ENCODE data around the gene CNTN6. TPM values are rescaled to one million over a fixed set of nuclear protein-coding genes. Genes with fewer than 3 reads are reported as not detected.

Gene CNTN6
- total RNA-seq, 2 donors from 2014 or later = not detected

DNA sequence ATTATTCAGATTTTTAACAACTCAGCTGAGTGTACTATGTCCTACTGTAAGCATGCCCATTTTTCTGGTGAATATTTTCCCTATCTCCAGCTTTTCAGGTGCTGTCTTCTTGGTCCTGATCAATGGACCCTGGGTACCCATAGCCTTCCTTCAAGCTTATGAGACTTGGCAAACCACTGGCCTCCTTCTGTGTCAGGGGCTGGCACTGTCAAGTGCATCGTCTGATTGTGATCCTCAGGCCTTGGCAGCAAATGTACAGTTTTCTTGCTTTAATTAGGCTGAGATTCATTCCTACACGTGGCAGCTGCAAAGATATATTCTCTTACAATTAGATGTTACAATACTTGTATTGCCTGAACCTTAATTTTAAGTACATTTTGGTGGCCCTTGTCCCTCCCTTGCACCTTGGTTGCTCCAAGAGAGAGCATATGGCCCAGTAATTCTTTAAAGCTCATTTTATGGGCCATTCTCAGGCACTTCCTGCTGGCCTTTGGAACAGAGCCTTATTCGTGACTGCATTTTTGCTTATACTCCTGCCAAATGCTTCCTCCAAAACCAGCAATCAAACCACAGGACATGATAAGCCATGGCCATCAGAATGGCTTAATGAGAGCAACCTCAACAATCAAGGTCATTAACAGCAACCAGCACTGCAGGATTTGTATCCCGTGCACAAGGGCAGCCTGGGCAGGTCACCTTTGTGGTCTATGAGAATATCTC, 179.9 kb downstream of the CNTN6 start:
- ATAC-seq (ENCODE audit: insufficient number of reproducible peaks, low FRiP score, low read depth) (no peak), DNase-seq (ENCODE audit: low spot score) (no peak)
- no peak overlapping the region for H3K4me3 ChIP-seq
- no peaks in the 10 kb centered on the region for H3K36me3 ChIP-seq
- TF ChIP-seq, protein P1, sequence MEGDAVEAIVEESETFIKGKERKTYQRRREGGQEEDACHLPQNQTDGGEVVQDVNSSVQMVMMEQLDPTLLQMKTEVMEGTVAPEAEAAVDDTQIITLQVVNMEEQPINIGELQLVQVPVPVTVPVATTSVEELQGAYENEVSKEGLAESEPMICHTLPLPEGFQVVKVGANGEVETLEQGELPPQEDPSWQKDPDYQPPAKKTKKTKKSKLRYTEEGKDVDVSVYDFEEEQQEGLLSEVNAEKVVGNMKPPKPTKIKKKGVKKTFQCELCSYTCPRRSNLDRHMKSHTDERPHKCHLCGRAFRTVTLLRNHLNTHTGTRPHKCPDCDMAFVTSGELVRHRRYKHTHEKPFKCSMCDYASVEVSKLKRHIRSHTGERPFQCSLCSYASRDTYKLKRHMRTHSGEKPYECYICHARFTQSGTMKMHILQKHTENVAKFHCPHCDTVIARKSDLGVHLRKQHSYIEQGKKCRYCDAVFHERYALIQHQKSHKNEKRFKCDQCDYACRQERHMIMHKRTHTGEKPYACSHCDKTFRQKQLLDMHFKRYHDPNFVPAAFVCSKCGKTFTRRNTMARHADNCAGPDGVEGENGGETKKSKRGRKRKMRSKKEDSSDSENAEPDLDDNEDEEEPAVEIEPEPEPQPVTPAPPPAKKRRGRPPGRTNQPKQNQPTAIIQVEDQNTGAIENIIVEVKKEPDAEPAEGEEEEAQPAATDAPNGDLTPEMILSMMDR (IDR thresholded peaks at IDR 0.05) = no peak
- no peaks in the 10 kb centered on the region for H3K27me3 ChIP-seq (replicated peaks; ENCODE audit: insufficient read depth)
- H3K9me3 ChIP-seq = no peaks in the 10 kb centered on the region
- no peak overlapping the region for H3K27ac ChIP-seq
- no peaks in the 10 kb centered on the region for H3K4me1 ChIP-seq (ENCODE audit: control insufficient read depth in 1 of 2, low read depth in 2 of 2)

DNA sequence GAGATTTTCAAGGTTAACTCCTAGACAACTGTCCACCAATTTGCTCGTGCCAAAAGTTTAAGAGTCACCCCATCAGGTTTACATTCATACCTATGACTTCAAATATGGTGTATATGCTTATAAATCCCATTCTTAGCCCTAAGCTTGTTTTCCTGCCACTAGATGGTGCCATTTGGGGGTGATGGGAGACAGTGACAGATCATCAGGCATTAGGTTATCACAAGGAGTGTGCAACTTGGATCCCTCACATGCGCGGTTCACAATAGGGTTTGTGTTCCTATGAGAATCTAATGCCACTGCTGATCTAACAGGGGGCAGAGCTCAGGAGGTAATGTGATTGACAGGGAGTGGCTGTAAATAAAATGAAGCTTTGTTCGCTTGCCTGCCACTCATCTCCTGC, 182.7 kb downstream of the CNTN6 start:
- H3K36me3 ChIP-seq = no peaks in the 10 kb centered on the region
- ATAC-seq (ENCODE audit: insufficient number of reproducible peaks, low FRiP score, low read depth) (no peak), DNase-seq (ENCODE audit: low spot score) (no peak)
- no peaks in the 10 kb centered on the region for H3K4me1 ChIP-seq (ENCODE audit: control insufficient read depth in 1 of 2, low read depth in 2 of 2)
- TF ChIP-seq, protein P1 (IDR thresholded peaks at IDR 0.05) = no peak
- H3K27me3 ChIP-seq (replicated peaks; ENCODE audit: insufficient read depth) = no peaks in the 10 kb centered on the region
- no peaks in the 10 kb centered on the region for H3K9me3 ChIP-seq
- H3K4me3 ChIP-seq = no peak overlapping the region
- H3K27ac ChIP-seq = no peak overlapping the region

DNA sequence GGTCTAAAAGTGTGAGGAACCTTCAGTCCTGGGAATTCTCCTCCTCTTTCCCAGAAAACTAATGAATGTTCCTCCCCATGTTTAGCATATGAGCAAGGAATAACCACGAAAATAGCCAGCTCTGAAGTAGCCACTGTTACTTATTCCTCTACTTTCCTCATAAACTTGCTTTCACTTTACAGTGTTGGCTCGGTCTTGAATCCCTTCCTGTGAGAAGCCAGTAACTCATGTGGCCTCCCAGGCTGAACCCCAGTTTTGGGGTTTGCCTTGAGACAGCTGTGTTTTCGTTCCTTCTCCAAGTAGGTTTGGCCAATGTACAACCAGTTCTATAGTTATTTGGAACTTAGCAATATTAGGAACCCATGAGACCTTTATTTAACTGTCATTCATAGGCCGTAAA, 195.0 kb downstream of the CNTN6 start:
- TF ChIP-seq, protein P1 (IDR thresholded peaks at IDR 0.05) = no peak
- no peak for DNase-seq (ENCODE audit: low spot score)
- Histone ChIP-seq H3K27ac (no peak overlapping the region), H3K36me3 (no peaks in the 10 kb centered on the region), H3K4me1 (ENCODE audit: control insufficient read depth in 1 of 2, low read depth in 2 of 2) (no peaks in the 10 kb centered on the region), H3K27me3 (replicated peaks; ENCODE audit: insufficient read depth) (no peaks in the 10 kb centered on the region), H3K4me3 (no peak overlapping the region), H3K9me3 (no peaks in the 10 kb centered on the region)
- ATAC-seq (ENCODE audit: insufficient number of reproducible peaks, low FRiP score, low read depth) = no peak

DNA sequence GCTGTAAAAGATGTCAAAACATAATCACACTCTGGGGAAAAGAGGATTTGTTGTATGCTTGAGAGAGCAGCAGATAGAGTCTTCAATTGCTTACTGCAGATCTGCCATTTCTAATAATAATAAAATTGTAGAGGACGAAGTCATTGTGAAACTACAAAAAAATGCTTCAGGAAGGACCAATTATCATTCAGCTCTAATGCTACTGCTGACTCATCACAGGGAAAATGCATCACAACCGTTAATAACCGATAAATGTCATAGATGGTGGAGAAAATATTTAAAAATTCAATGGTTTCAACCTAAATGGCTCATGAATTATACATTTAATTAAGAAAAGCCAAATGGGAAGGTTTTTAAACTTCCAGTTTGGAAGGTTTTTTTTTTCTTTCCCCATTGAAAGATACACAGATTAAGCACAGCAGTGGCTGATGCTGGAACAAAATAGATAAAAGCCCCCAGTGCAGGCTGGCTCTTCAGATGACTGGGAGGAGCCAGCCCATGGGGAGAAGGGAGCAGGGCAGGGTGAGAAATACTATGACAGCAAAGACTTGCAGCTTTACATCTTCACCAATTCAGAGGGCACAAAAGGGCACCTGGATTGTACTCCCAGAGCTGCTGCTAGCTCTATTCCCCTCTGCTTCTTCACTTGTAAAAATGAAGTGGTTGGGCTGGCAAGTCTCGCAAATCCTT, 196.1 kb downstream of the CNTN6 start:
- ATAC-seq (ENCODE audit: insufficient number of reproducible peaks, low FRiP score, low read depth) = no peak
- TF ChIP-seq, protein P1 (IDR thresholded peaks at IDR 0.05) = no peak
- no peak overlapping the region for H3K4me3 ChIP-seq
- no peaks in the 10 kb centered on the region for H3K9me3 ChIP-seq
- H3K4me1 ChIP-seq (ENCODE audit: control insufficient read depth in 1 of 2, low read depth in 2 of 2) = no peaks in the 10 kb centered on the region
- no peaks in the 10 kb centered on the region for H3K36me3 ChIP-seq
- no peaks in the 10 kb centered on the region for H3K27me3 ChIP-seq (replicated peaks; ENCODE audit: insufficient read depth)
- H3K27ac ChIP-seq = no peak overlapping the region
- no peak for DNase-seq (ENCODE audit: low spot score)

DNA sequence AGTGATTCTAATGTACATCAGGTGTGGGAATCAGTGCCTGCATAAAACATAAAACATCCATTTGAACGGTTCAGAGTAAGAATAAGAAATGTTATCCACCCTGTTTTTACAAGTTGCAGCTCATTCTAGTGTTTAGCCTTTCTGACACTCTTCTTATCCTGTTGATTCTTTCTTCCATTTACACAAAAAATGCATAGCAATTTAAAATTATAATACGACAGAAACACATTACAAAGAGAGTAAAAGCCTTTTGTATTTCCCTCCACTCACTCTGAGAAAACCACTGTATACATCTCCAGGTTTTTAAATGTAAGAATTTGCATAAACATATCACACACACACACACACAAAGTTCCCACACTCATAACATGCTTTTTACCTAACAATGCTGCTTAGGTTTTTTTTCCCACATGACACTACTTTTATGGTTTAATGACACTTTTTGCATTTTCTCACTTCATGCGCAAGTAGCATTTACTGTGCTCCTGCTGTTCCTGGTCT, 199.8 kb downstream of the CNTN6 start:
- Histone ChIP-seq H3K27ac (no peak overlapping the region), H3K36me3 (no peaks in the 10 kb centered on the region), H3K4me3 (no peak overlapping the region), H3K4me1 (ENCODE audit: control insufficient read depth in 1 of 2, low read depth in 2 of 2) (no peaks in the 10 kb centered on the region), H3K9me3 (no peaks in the 10 kb centered on the region), H3K27me3 (replicated peaks; ENCODE audit: insufficient read depth) (no peaks in the 10 kb centered on the region)
- DNase-seq (ENCODE audit: low spot score) (no peak), ATAC-seq (ENCODE audit: insufficient number of reproducible peaks, low FRiP score, low read depth) (no peak)
- TF ChIP-seq, protein P1 (IDR thresholded peaks at IDR 0.05) = no peak
